ENCODE data around the gene MAML3.

MAML3 gene

DNA sequence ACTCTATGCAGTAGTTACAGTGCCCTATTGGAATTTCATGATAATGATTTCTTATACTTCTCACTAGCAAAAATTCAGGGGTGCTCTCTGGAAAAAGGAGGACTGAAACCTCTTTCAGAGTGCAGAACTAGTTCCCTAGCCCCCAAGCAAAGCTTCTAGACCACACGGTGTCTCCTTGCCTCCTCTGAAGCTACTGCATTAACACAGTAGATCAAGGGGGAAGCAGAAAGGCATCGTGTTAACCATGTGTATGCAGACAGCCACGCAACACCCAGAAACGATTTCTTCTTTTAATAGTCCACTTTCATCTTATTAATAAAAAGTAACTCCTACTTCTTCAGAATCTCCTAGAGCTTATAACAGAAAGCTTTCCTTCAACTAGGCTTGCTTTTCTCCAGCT is 44.7 kb downstream of the MAML3 start:
- Histone ChIP-seq H3K36me3 (ENCODE audit: insufficient read depth, low read depth, low read length) (no peaks in the 10 kb centered on the region), H3K4me1 (ENCODE audit: insufficient read depth, low read length) (no peaks in the 10 kb centered on the region), H3K27me3 (ENCODE audit: insufficient read depth, low read length) (no peaks in the 10 kb centered on the region), H3K9ac (ENCODE audit: low read depth, low read length) (no peak overlapping the region), H3K27ac (ENCODE audit: low read length) (no peak overlapping the region), H3K9me3 (ENCODE audit: insufficient read depth, low read depth, low read length) (no peaks in the 10 kb centered on the region), H3K4me3 (ENCODE audit: low read length) (no peak overlapping the region)

DNA sequence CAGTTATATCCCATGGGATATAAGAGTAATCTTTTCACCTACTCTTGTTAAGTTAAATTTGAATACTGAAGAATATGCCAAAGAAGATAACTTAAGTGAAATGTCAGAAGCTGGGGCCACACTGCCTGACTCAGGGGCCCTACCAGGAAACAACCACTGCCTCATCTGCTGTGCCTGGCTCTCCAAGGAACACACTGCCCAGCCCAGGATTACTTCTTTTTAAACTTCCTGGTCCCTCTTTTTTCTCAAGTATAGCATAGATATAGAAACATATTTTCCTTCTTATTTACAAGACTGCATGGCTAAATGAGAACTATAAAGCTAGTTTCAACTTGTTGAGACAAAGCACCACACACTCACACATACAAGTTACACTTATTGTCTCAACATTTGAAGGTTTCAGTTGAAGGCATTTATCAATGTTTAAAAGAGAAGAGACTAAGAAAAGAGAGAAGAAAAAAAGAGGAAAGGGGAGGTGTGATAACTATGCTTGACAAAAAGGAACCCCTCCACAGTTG is 45.2 kb downstream of the MAML3 start:
- Histone ChIP-seq H3K9ac (ENCODE audit: low read depth, low read length) (no peak overlapping the region), H3K27ac (ENCODE audit: low read length) (no peak overlapping the region), H3K27me3 (ENCODE audit: insufficient read depth, low read length) (no peaks in the 10 kb centered on the region), H3K4me1 (ENCODE audit: insufficient read depth, low read length) (no peaks in the 10 kb centered on the region), H3K9me3 (ENCODE audit: insufficient read depth, low read depth, low read length) (no peaks in the 10 kb centered on the region), H3K4me3 (ENCODE audit: low read length) (no peak overlapping the region), H3K36me3 (ENCODE audit: insufficient read depth, low read depth, low read length) (no peaks in the 10 kb centered on the region)

DNA sequence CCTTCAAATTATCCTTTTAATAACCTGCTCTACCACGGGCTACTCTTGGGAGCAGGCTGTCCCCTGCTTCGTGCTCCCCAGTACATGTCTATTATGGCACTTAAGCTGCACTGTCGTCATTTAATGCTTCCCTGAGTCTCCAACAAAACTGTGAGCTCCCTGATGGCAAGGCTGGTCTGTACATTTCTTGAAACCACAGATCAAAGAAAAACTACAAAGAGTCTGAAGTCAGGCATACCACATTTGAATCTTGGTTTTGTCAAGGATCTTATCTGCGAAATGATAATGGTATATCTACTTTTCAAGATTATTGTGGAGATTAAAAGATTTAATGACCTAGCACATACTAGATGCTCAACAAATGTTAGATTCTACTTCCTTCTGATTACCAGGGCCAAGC is 45.7 kb downstream of the MAML3 start:
- no peaks in the 10 kb centered on the region for H3K9me3 ChIP-seq (ENCODE audit: insufficient read depth, low read depth, low read length)
- no peak overlapping the region for H3K4me3 ChIP-seq (ENCODE audit: low read length)
- no peaks in the 10 kb centered on the region for H3K27me3 ChIP-seq (ENCODE audit: insufficient read depth, low read length)
- H3K27ac ChIP-seq (ENCODE audit: low read length), result no peak overlapping the region
- no peaks in the 10 kb centered on the region for H3K4me1 ChIP-seq (ENCODE audit: insufficient read depth, low read length)
- H3K9ac ChIP-seq (ENCODE audit: low read depth, low read length), result no peak overlapping the region
- H3K36me3 ChIP-seq (ENCODE audit: insufficient read depth, low read depth, low read length), result no peaks in the 10 kb centered on the region

DNA sequence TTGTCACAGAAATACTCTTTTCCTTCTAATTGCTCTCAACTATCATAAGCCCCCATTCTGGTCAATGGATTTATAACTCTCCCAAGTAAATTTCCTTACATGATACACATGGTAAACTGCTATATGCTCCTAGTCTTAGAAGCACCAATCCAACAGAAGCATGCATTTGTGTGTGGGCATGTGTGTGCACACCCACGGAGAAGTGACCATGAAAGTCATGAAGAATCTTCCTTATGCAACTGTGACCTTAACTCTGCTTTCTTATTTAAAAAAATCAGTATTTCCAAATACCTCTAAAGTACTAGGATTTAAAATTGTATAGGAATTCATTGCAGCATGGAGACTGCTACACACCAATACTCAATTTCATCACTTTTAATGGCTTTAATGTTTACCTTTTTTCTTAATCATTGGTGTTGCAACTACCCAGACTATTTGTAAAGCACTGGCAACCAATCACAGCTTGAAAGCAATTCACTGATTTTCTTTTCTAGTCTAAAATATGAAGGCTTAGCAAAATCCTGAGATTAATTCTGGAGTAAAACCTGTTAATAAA is 47.6 kb downstream of the MAML3 start:
- H3K4me1 ChIP-seq (ENCODE audit: insufficient read depth, low read length), result no peaks in the 10 kb centered on the region
- H3K27me3 ChIP-seq (ENCODE audit: insufficient read depth, low read length), result no peaks in the 10 kb centered on the region
- no peaks in the 10 kb centered on the region for H3K9me3 ChIP-seq (ENCODE audit: insufficient read depth, low read depth, low read length)
- H3K36me3 ChIP-seq (ENCODE audit: insufficient read depth, low read depth, low read length), result no peaks in the 10 kb centered on the region
- no peak overlapping the region for H3K4me3 ChIP-seq (ENCODE audit: low read length)
- no peak overlapping the region for H3K27ac ChIP-seq (ENCODE audit: low read length)
- H3K9ac ChIP-seq (ENCODE audit: low read depth, low read length), result no peak overlapping the region

DNA sequence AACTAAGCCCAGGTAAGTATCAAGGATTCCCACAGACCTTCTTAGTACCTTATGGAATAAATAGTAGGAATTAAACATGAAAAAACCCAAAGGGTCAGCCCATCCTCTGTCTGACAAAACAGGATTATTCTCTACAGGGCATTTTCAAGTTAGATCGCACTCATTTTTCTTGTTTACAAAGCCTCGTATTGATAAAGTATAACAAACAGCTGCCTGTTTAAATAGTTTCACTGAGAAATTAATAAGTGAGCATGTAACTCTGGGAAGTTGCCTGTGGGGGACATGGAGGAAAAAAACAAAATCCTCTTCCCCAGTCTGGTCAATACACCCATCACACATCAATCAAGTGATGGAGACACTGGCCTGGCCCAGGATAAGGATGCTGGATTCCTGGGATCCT is 48.5 kb downstream of the MAML3 start:
- Histone ChIP-seq H3K27me3 (ENCODE audit: insufficient read depth, low read length) (no peaks in the 10 kb centered on the region), H3K4me3 (ENCODE audit: low read length) (no peak overlapping the region), H3K36me3 (ENCODE audit: insufficient read depth, low read depth, low read length) (no peaks in the 10 kb centered on the region), H3K27ac (ENCODE audit: low read length) (no peak overlapping the region), H3K9me3 (ENCODE audit: insufficient read depth, low read depth, low read length) (no peaks in the 10 kb centered on the region), H3K4me1 (ENCODE audit: insufficient read depth, low read length) (no peaks in the 10 kb centered on the region), H3K9ac (ENCODE audit: low read depth, low read length) (no peak overlapping the region)

DNA sequence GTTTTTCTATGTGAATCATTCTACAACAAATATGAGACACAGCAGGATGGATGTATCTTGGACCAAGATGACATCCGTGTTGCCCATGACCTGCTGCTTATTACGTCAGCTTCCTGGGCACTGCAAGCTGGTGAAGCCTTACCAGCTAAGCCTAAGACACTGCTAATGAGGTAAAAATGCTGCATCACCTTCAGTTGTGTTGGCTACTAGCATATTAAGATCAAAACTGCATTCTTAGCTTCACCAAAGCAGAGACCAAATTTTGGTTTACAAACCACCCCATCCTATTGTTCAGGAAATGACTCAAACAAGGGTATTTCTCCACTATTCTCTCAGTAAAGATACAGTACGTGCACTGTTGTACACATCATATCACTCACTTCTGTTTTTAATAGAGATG is 50.3 kb downstream of the MAML3 start:
- no peaks in the 10 kb centered on the region for H3K36me3 ChIP-seq (ENCODE audit: insufficient read depth, low read depth, low read length)
- no peak overlapping the region for H3K4me3 ChIP-seq (ENCODE audit: low read length)
- no peak overlapping the region for H3K27ac ChIP-seq (ENCODE audit: low read length)
- H3K27me3 ChIP-seq (ENCODE audit: insufficient read depth, low read length), result no peaks in the 10 kb centered on the region
- H3K9ac ChIP-seq (ENCODE audit: low read depth, low read length), result no peak overlapping the region
- H3K9me3 ChIP-seq (ENCODE audit: insufficient read depth, low read depth, low read length), result no peaks in the 10 kb centered on the region
- H3K4me1 ChIP-seq (ENCODE audit: insufficient read depth, low read length), result no peaks in the 10 kb centered on the region

DNA sequence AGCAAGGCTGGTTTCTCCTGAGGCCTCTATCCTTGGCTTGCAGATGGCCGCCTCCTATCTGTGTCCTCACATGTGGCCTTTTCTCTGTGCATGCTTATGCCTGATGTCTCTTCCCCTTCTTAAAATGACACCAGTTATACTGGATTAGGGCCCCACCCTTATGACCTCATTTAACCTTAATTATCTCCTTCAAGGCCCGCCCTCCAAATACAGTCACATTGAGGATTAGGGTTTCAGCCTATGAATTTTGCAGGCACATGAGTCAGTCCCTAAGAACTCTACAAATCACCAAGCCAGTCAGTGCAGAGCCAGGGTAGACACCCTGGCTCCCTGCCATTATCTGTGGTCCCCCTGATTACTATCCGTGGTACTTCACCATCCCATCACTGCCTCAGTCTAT is 51.6 kb downstream of the MAML3 start:
- H3K9ac ChIP-seq (ENCODE audit: low read depth, low read length), result no peak overlapping the region
- H3K27me3 ChIP-seq (ENCODE audit: insufficient read depth, low read length), result no peaks in the 10 kb centered on the region

DNA sequence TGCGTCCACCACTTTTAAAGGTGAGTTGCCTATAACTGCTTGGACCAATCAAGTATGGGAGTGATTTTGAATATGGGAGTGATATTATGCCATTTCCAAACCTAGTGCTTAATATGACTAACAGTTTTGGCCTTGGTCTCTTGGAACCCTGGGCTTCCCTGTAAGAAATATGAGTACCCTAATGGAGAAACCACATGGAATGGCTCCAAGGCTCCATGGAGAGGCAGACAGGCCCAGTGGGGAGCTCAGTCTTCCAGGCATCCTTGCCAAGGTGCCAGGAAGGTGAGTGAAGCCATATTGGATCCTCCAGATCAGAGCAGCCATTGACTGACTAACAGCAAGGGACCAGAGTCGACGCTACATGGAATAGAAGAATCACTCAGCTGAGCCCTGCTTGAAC is 53.2 kb downstream of the MAML3 start:
- H3K9ac ChIP-seq (ENCODE audit: low read depth, low read length), result no peak overlapping the region
- H3K4me1 ChIP-seq (ENCODE audit: insufficient read depth, low read length), result no peaks in the 10 kb centered on the region
- H3K36me3 ChIP-seq (ENCODE audit: insufficient read depth, low read depth, low read length), result no peaks in the 10 kb centered on the region
- no peaks in the 10 kb centered on the region for H3K9me3 ChIP-seq (ENCODE audit: insufficient read depth, low read depth, low read length)
- no peak overlapping the region for H3K4me3 ChIP-seq (ENCODE audit: low read length)
- H3K27me3 ChIP-seq (ENCODE audit: insufficient read depth, low read length), result no peaks in the 10 kb centered on the region
- H3K27ac ChIP-seq (ENCODE audit: low read length), result no peak overlapping the region

More for the DNA sequence above, 51.6 kb downstream of the MAML3 start:
- H3K4me3 ChIP-seq (ENCODE audit: low read length), result no peak overlapping the region
- no peaks in the 10 kb centered on the region for H3K4me1 ChIP-seq (ENCODE audit: insufficient read depth, low read length)
- H3K27ac ChIP-seq (ENCODE audit: low read length), result no peak overlapping the region
- H3K36me3 ChIP-seq (ENCODE audit: insufficient read depth, low read depth, low read length), result no peaks in the 10 kb centered on the region
- H3K9me3 ChIP-seq (ENCODE audit: insufficient read depth, low read depth, low read length), result no peaks in the 10 kb centered on the region

DNA sequence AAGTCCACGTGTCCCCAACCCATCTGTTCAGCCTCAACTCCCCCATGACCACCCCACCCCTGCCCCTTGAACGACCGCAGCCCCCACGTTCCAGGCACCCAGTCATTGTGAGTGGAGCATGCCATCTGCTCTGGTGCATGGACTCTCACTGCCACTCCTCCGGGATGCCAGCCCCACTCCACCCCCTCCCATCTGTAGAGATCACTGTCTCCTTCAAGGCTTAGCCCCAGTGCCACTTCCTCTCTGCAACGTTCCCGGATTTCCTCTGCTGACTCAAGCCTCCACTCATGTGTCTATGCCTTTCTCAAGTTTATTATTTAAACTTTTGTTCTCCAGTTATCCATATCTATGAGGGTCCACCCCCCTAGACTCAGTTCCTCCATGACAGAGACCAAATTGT is 54.0 kb downstream of the MAML3 start:
- no peaks in the 10 kb centered on the region for H3K36me3 ChIP-seq (ENCODE audit: insufficient read depth, low read depth, low read length)
- no peaks in the 10 kb centered on the region for H3K9me3 ChIP-seq (ENCODE audit: insufficient read depth, low read depth, low read length)
- no peak overlapping the region for H3K27ac ChIP-seq (ENCODE audit: low read length)
- H3K4me3 ChIP-seq (ENCODE audit: low read length), result no peak overlapping the region
- H3K4me1 ChIP-seq (ENCODE audit: insufficient read depth, low read length), result peaks cover 7% of the 10 kb centered on the region; the same call in 1 of the 2 replicates
- H3K9ac ChIP-seq (ENCODE audit: low read depth, low read length), result no peak overlapping the region
- no peaks in the 10 kb centered on the region for H3K27me3 ChIP-seq (ENCODE audit: insufficient read depth, low read length)

DNA sequence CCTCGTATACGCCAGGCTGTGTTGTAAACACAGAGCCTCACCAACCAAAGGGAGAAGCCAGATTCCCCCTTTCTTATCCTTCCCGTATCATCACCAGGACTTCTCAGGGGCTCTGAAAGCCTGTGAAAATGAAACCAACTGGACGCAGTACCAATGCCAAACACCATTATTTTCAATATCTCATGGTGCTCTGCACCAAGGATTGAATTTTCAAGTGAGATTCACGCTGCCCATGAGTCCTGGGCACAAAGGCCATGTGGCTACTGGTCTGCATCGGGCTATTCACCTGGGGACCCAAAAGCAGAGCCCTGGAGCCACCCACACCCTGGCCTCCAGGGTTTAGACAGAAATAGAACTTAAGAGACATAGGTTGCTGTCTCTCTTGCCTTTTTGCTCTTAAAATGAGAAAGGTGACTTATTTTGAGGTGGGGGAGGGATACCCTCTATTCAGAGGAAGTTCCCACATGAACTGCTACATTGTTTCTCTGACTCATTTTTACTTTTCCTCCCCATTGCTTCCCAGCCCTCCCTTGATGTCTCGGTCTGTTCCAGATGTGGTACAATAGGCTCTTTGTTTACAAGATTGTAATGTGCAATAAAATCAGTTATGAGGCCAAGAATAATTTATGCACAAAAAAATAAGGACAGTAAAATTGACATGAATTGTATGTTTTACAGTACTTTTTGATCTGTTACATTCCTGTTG is 55.4 kb downstream of the MAML3 start:
- H3K9me3 ChIP-seq (ENCODE audit: insufficient read depth, low read depth, low read length), result no peaks in the 10 kb centered on the region
- no peak overlapping the region for H3K4me3 ChIP-seq (ENCODE audit: low read length)
- H3K27me3 ChIP-seq (ENCODE audit: insufficient read depth, low read length), result no peaks in the 10 kb centered on the region
- no peak overlapping the region for H3K27ac ChIP-seq (ENCODE audit: low read length)
- H3K4me1 ChIP-seq (ENCODE audit: insufficient read depth, low read length), result peaks cover 21% of the 10 kb centered on the region; the same call in 1 of the 2 replicates
- H3K36me3 ChIP-seq (ENCODE audit: insufficient read depth, low read depth, low read length), result no peaks in the 10 kb centered on the region
- H3K9ac ChIP-seq (ENCODE audit: low read depth, low read length), result no peak overlapping the region

DNA sequence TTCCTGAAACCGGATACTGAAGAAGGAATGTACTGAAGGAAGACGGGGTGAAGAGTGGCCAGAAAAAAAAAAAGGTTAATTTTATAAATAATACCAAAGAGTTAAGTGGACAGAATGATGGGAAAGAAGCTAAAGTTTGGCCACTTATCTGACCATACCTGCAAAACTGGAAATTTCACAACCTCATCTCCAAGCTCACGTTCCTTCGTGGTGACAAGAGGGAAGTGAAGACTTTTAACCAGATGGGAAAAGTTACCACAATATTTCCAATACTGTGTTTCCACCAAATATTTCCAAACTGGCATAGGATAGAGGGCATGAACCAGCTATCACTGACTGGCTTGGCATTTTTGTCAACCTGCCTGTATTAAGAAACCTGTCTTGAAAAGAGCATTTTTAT is 56.4 kb downstream of the MAML3 start:
- H3K27ac ChIP-seq (ENCODE audit: low read length), result no peak overlapping the region
- H3K27me3 ChIP-seq (ENCODE audit: insufficient read depth, low read length), result no peaks in the 10 kb centered on the region
- no peak overlapping the region for H3K9ac ChIP-seq (ENCODE audit: low read depth, low read length)
- H3K36me3 ChIP-seq (ENCODE audit: insufficient read depth, low read depth, low read length), result no peaks in the 10 kb centered on the region
- peaks cover 28% of the 10 kb centered on the region; the same call in 1 of the 2 replicates for H3K4me1 ChIP-seq (ENCODE audit: insufficient read depth, low read length)
- no peaks in the 10 kb centered on the region for H3K9me3 ChIP-seq (ENCODE audit: insufficient read depth, low read depth, low read length)
- H3K4me3 ChIP-seq (ENCODE audit: low read length), result no peak overlapping the region

DNA sequence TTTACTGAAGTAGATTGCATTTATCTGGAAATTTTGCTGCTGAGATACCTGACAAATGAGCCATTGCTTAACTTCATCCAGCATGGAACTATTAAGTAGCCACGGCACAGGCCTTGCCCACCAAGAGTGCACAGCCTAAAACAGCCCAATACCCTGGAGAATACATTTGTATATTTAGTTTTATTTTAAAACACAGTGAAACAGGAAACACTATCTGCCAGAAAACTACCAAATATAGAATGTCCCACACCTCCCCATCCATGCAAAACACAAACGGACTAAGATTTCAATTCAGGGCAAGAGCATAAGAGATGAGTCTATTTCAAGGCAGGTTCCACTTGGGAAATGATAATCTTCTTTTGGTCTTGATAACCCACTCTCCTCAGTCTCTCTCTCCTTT is 57.1 kb downstream of the MAML3 start:
- Histone ChIP-seq H3K27ac (ENCODE audit: low read length) (no peak overlapping the region), H3K4me1 (ENCODE audit: insufficient read depth, low read length) (peaks cover 28% of the 10 kb centered on the region; the same call in 1 of the 2 replicates)

More for the DNA sequence above, 57.1 kb downstream of the MAML3 start:
- Histone ChIP-seq H3K27me3 (ENCODE audit: insufficient read depth, low read length) (no peaks in the 10 kb centered on the region), H3K9me3 (ENCODE audit: insufficient read depth, low read depth, low read length) (no peaks in the 10 kb centered on the region), H3K36me3 (ENCODE audit: insufficient read depth, low read depth, low read length) (no peaks in the 10 kb centered on the region), H3K4me3 (ENCODE audit: low read length) (no peak overlapping the region), H3K9ac (ENCODE audit: low read depth, low read length) (no peak overlapping the region)

Measured in iPS-20b (cell line).